ENCODE results near the gene RSPH1.

Gene RSPH1

DNA sequence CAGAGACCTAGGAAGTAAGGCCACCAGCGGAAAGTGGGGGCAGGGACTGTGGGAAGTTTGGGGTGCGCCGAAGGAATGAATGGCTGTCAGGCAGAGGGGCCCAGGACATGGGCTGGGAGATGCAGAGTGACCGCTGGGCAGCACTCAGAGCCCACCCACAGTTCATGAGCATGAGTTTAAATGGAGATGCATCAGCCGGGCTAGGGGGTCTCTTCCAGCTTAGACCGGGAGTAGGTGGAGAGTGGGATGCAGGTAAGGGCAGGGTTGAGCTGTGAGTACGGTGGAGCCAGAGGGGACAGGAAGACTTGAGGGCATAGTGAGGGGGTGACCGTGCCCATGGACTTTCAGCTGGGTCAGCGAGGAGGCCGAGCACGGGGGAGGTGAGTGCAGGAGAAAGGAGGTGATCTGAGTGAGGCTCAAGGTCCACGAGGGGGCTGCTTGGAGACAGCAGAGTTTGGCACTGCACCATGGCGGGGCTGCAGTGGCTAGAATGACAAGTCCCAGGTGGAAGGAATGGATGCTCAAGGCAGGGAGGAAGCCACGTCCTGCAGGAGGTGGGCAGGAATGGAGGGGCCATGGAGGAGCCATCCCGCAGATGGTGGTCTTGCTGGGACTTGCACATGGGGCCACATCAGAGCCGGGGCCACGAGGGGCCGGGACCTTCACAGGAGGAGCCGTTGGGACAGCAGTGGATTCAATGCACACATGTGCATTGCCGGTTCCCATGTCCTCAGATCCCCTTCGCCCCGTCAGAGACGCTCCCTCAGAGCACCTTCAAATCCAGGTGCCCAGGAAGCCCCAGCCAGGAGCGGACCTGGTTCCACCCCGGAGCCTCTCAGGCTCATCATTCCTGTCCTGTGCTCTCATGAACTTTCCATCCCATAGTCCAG is 57.5 kb downstream of the RSPH1 start:
- Histone ChIP-seq H3K9ac (ENCODE audit: low read length) (no peak overlapping the region), H3K9me3 (ENCODE audit: control insufficient read depth, low read depth, low read length) (no peaks in the 10 kb centered on the region), H3K27ac (ENCODE audit: low read length) (no peak overlapping the region), H3K4me1 (ENCODE audit: control insufficient read depth, low read depth, low read length) (no peaks in the 10 kb centered on the region), H3K36me3 (ENCODE audit: control insufficient read depth, low read depth, low read length) (no peaks in the 10 kb centered on the region), H3K27me3 (ENCODE audit: control insufficient read depth, insufficient read depth, low read length) (no peaks in the 10 kb centered on the region), H3K4me3 (ENCODE audit: low read length) (no peak overlapping the region)

DNA sequence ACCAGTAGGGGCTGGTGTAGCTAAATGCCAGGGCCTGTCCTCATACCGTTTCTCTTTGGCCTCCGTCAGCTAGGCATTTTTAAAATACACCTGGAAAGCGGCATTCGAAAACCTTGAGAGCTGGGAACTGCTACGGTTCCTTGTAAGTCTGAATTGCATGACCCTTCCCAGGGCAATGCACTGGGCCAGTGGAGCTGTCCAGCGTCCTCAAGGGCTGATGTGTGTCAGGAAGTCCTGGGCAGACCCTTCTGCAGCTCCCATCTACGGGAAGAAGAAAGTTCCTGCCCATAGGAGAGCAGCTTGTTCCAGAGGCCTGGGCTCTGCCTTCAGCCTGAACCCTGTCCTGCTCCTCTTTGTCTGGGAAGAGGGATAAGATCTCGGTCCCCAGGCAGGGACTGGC is 58.2 kb downstream of the RSPH1 start:
- Histone ChIP-seq H3K4me3 (ENCODE audit: low read length) (no peak overlapping the region), H3K36me3 (ENCODE audit: control insufficient read depth, low read depth, low read length) (no peaks in the 10 kb centered on the region), H3K9ac (ENCODE audit: low read length) (no peak overlapping the region), H3K4me1 (ENCODE audit: control insufficient read depth, low read depth, low read length) (no peaks in the 10 kb centered on the region), H3K9me3 (ENCODE audit: control insufficient read depth, low read depth, low read length) (no peaks in the 10 kb centered on the region), H3K27ac (ENCODE audit: low read length) (no peak overlapping the region), H3K27me3 (ENCODE audit: control insufficient read depth, insufficient read depth, low read length) (no peaks in the 10 kb centered on the region)

DNA sequence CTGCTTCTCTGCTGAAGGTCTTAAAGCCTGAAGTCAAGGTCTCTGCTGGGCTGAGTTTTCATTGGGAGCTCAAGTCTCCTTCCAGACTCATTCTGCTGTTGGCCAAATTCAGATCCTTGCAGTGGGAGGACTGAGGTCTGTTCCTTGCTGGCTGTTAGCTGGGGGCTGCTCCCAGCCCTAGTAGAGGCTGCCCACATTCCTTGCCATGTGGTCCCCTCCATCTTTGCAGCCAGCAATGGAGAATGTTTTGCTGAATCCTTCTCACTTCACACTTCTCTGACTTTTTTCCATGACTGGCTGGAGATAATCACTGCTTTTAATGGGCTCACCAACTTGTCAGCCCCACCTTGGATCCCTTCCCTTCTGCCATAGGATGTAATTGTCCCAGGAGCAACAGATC is 59.1 kb downstream of the RSPH1 start:
- no peaks in the 10 kb centered on the region for H3K36me3 ChIP-seq (ENCODE audit: control insufficient read depth, low read depth, low read length)

DNA sequence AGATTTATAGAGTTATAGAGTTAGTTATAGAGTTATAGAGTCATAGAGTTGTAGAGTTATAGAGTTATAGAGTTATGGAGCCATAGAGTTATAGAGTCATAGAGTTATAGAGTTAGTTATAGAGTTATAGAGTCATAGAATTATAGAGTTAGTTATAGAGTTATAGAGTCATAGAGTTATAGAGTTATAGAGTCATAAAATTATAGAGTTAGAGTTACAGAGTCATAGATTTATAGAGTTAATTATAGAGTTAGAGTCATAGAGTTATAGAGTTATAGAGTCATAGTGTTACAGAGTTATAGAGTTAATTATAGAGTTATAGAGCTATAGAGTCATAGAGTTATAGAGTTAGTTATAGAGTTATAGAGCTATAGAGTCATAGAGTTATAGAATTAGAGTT is 60.2 kb downstream of the RSPH1 start:
- Histone ChIP-seq H3K4me3 (ENCODE audit: low read length) (no peak overlapping the region), H3K27me3 (ENCODE audit: control insufficient read depth, insufficient read depth, low read length) (no peaks in the 10 kb centered on the region), H3K4me1 (ENCODE audit: control insufficient read depth, low read depth, low read length) (no peaks in the 10 kb centered on the region), H3K9ac (ENCODE audit: low read length) (no peak overlapping the region), H3K9me3 (ENCODE audit: control insufficient read depth, low read depth, low read length) (no peaks in the 10 kb centered on the region), H3K27ac (ENCODE audit: low read length) (no peak overlapping the region), H3K36me3 (ENCODE audit: control insufficient read depth, low read depth, low read length) (no peaks in the 10 kb centered on the region)

More for the DNA sequence above, 59.1 kb downstream of the RSPH1 start:
- Histone ChIP-seq H3K27ac (ENCODE audit: low read length) (no peak overlapping the region), H3K4me1 (ENCODE audit: control insufficient read depth, low read depth, low read length) (no peaks in the 10 kb centered on the region), H3K9me3 (ENCODE audit: control insufficient read depth, low read depth, low read length) (no peaks in the 10 kb centered on the region), H3K4me3 (ENCODE audit: low read length) (no peak overlapping the region), H3K9ac (ENCODE audit: low read length) (no peak overlapping the region), H3K27me3 (ENCODE audit: control insufficient read depth, insufficient read depth, low read length) (no peaks in the 10 kb centered on the region)

DNA sequence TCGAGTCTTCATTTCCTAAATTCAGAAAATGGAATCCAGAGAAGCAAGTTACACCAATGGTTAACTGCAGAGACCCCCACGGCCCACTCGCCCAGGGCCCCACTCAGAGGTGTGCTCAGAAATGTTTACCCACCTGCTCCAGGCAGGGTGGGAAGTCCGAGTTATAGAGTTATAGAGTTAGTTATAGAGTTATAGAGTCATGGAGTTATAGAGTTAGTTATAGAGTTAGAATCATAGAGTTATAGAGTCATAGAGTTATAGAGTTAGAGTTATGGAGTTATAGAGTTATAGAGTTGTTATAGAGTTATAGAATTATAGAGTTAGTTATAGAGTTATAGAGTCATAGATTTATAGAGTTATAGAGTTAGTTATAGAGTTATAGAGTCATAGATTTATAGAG is 60.6 kb downstream of the RSPH1 start:
- no peaks in the 10 kb centered on the region for H3K36me3 ChIP-seq (ENCODE audit: control insufficient read depth, low read depth, low read length)
- H3K4me3 ChIP-seq (ENCODE audit: low read length), result no peak overlapping the region
- H3K9ac ChIP-seq (ENCODE audit: low read length), result no peak overlapping the region
- no peak overlapping the region for H3K27ac ChIP-seq (ENCODE audit: low read length)
- H3K4me1 ChIP-seq (ENCODE audit: control insufficient read depth, low read depth, low read length), result no peaks in the 10 kb centered on the region
- no peaks in the 10 kb centered on the region for H3K9me3 ChIP-seq (ENCODE audit: control insufficient read depth, low read depth, low read length)
- H3K27me3 ChIP-seq (ENCODE audit: control insufficient read depth, insufficient read depth, low read length), result no peaks in the 10 kb centered on the region

DNA sequence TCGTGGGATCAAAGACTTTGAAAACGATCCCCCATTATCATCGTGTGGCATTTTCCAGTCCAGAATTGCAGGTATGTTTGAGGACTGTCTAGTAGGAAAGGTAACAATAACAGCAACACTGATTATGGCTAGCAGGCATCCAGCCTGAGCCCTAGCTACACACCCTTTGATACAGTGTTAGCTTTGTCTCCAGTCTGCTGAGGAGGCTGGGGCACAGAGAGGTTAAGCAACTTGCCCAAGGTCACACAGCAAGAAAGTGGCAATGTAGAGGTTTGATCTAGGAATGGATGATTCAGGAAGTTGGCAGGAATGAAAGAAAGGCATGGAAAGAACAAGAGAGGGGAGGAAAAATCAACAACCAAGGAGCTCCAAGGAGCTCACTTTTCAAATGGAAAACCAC is 61.1 kb downstream of the RSPH1 start:
- Histone ChIP-seq H3K27ac (ENCODE audit: low read length) (no peak overlapping the region), H3K9ac (ENCODE audit: low read length) (no peak overlapping the region), H3K4me3 (ENCODE audit: low read length) (no peak overlapping the region), H3K36me3 (ENCODE audit: control insufficient read depth, low read depth, low read length) (no peaks in the 10 kb centered on the region), H3K4me1 (ENCODE audit: control insufficient read depth, low read depth, low read length) (no peaks in the 10 kb centered on the region), H3K27me3 (ENCODE audit: control insufficient read depth, insufficient read depth, low read length) (no peaks in the 10 kb centered on the region), H3K9me3 (ENCODE audit: control insufficient read depth, low read depth, low read length) (no peaks in the 10 kb centered on the region)

DNA sequence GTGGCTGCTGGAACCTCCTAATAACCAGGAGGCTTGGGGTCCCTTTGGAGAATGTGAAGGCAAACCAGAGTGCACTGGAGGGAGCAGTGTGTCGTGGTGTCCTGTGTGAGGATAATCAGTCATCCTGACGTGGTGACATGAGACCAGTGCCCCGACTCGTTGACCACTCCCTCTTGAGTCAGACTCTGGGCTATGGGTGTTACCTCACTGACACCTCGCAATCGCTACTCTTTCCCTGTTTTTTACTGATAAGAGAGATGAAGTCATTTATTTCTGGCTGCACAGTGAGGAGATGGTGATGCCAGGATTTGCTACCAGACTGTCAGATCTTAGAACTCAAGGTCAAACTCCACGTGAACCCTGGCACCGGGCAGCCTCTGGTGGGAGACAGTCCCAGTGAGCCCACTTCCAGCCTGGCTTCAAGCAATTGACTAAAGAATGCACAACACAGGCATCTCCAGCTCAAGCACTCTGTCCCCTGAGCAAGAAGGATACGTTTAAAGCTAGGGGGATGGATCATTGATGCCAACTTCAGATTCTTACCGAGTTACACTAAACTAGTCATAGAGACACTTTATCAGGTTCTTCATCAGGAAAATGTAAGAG is 62.0 kb downstream of the RSPH1 start:
- no peak overlapping the region for H3K9ac ChIP-seq (ENCODE audit: low read length)
- H3K36me3 ChIP-seq (ENCODE audit: control insufficient read depth, low read depth, low read length), result no peaks in the 10 kb centered on the region
- no peaks in the 10 kb centered on the region for H3K4me1 ChIP-seq (ENCODE audit: control insufficient read depth, low read depth, low read length)
- H3K27ac ChIP-seq (ENCODE audit: low read length), result no peak overlapping the region
- no peaks in the 10 kb centered on the region for H3K9me3 ChIP-seq (ENCODE audit: control insufficient read depth, low read depth, low read length)
- no peak overlapping the region for H3K4me3 ChIP-seq (ENCODE audit: low read length)
- no peaks in the 10 kb centered on the region for H3K27me3 ChIP-seq (ENCODE audit: control insufficient read depth, insufficient read depth, low read length)

DNA sequence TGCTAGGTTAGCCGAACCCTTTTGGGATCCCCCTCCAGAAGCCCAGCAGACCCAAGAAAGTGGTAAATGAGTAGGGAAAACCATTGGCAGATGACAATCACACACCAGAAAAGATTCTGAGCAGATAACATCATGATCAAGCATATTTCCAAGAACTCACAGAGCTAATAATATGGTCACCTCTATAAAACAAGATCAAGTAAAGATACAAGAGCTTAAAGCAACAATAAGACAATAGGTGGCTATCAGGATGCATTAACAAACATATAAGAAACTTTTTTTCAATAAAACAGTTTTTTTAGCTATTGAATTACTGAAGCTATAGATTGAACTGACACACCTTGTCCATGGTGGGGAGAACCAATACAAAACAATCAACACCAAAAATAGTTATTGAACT is 63.3 kb downstream of the RSPH1 start:
- no peaks in the 10 kb centered on the region for H3K9me3 ChIP-seq (ENCODE audit: control insufficient read depth, low read depth, low read length)
- no peak overlapping the region for H3K9ac ChIP-seq (ENCODE audit: low read length)
- H3K36me3 ChIP-seq (ENCODE audit: control insufficient read depth, low read depth, low read length), result no peaks in the 10 kb centered on the region
- H3K4me3 ChIP-seq (ENCODE audit: low read length), result no peak overlapping the region
- no peaks in the 10 kb centered on the region for H3K4me1 ChIP-seq (ENCODE audit: control insufficient read depth, low read depth, low read length)
- no peaks in the 10 kb centered on the region for H3K27me3 ChIP-seq (ENCODE audit: control insufficient read depth, insufficient read depth, low read length)
- no peak overlapping the region for H3K27ac ChIP-seq (ENCODE audit: low read length)

DNA sequence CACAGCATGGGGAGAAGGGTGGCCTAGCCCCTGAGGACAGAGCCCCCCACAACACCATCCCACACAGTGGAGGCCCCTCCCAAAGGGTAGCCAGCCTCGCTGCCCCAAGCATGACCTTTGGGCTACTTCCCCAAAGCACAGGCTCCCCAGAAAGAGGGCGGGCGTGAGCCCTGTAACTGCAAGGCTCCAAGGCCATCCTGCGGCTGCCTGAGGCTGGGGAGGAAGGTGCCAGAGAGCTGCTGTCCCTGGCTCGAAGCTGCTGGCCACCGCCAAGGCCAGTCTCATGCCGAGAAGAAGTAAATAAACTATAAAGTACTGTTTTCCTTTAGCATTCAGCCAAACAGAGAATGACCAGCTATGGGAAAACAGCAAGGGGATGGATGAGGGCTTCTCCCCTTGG is 64.8 kb downstream of the RSPH1 start:
- Histone ChIP-seq H3K4me1 (ENCODE audit: control insufficient read depth, low read depth, low read length) (no peaks in the 10 kb centered on the region), H3K27me3 (ENCODE audit: control insufficient read depth, insufficient read depth, low read length) (no peaks in the 10 kb centered on the region), H3K36me3 (ENCODE audit: control insufficient read depth, low read depth, low read length) (no peaks in the 10 kb centered on the region)

DNA sequence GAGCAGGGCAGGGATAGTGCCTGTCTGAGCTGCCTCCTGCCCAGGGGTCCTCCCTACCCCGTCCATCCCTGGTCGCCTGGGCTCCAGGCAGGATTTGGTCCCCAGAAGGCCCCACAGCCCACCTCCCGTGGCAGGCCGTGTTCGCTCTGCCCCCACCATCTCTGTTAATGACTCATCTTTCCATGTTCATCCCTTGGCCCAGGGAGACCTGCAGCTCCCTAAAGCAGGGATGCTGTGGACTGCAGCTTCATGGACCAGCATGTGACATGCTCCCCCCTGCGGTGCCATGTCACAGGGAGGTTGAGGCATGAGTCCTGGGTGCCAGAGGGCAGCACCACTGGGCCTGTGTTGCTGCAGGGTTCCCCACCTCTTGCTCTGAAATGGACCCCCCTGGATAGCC is 65.5 kb downstream of the RSPH1 start:
- H3K4me3 ChIP-seq (ENCODE audit: low read length), result no peak overlapping the region
- no peaks in the 10 kb centered on the region for H3K9me3 ChIP-seq (ENCODE audit: control insufficient read depth, low read depth, low read length)
- H3K4me1 ChIP-seq (ENCODE audit: control insufficient read depth, low read depth, low read length), result no peaks in the 10 kb centered on the region
- no peak overlapping the region for H3K9ac ChIP-seq (ENCODE audit: low read length)
- no peaks in the 10 kb centered on the region for H3K27me3 ChIP-seq (ENCODE audit: control insufficient read depth, insufficient read depth, low read length)
- H3K27ac ChIP-seq (ENCODE audit: low read length), result no peak overlapping the region
- H3K36me3 ChIP-seq (ENCODE audit: control insufficient read depth, low read depth, low read length), result no peaks in the 10 kb centered on the region

More for the DNA sequence above, 64.8 kb downstream of the RSPH1 start:
- H3K4me3 ChIP-seq (ENCODE audit: low read length), result no peak overlapping the region
- no peak overlapping the region for H3K27ac ChIP-seq (ENCODE audit: low read length)
- H3K9me3 ChIP-seq (ENCODE audit: control insufficient read depth, low read depth, low read length), result no peaks in the 10 kb centered on the region
- no peak overlapping the region for H3K9ac ChIP-seq (ENCODE audit: low read length)

DNA sequence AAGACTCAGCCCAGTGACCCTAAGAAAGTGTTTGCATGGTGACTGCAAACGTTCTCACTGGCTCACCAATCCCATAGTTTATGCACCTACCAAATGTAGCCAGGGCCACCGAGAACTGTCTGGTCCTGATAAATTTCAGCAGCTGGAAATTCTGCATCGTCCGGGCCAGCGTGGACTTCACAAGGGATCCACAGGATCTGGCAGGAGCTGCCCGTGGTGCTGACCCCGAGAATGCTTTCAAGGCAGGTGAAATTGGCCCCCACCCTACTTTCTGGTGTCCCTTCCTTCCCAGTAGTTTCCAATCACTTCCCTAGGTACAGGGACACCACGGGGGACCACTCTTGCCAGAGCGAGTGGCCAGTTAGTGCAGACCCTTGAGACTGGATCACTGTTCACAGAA is 66.2 kb downstream of the RSPH1 start:
- H3K36me3 ChIP-seq (ENCODE audit: control insufficient read depth, low read depth, low read length), result no peaks in the 10 kb centered on the region
- no peaks in the 10 kb centered on the region for H3K27me3 ChIP-seq (ENCODE audit: control insufficient read depth, insufficient read depth, low read length)

DNA sequence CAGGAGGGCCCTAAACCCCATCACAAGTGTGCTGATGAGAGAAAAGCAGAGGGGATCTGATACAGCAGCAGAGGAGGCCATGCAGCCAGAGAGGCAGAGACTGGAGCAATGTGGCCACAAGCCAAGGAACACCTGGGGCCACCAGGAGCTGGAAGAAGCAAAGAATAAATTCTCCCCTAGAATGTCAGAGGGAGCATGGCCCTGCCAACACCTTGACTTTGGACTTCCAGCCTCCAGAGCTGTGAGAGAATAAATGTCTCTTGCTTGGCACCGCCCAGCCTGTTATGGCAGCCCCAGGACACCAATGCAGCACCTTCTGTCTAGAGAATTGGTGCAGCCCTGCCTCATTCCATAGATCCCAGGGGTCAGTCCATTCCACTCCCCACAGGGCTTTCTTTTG is 67.0 kb downstream of the RSPH1 start:
- Histone ChIP-seq H3K27me3 (ENCODE audit: control insufficient read depth, insufficient read depth, low read length) (no peaks in the 10 kb centered on the region), H3K36me3 (ENCODE audit: control insufficient read depth, low read depth, low read length) (no peaks in the 10 kb centered on the region), H3K27ac (ENCODE audit: low read length) (no peak overlapping the region), H3K9me3 (ENCODE audit: control insufficient read depth, low read depth, low read length) (no peaks in the 10 kb centered on the region), H3K4me3 (ENCODE audit: low read length) (no peak overlapping the region), H3K9ac (ENCODE audit: low read length) (no peak overlapping the region), H3K4me1 (ENCODE audit: control insufficient read depth, low read depth, low read length) (no peaks in the 10 kb centered on the region)

More for the DNA sequence above, 66.2 kb downstream of the RSPH1 start:
- H3K4me1 ChIP-seq (ENCODE audit: control insufficient read depth, low read depth, low read length), result no peaks in the 10 kb centered on the region
- no peak overlapping the region for H3K27ac ChIP-seq (ENCODE audit: low read length)
- no peak overlapping the region for H3K9ac ChIP-seq (ENCODE audit: low read length)
- H3K9me3 ChIP-seq (ENCODE audit: control insufficient read depth, low read depth, low read length), result no peaks in the 10 kb centered on the region
- no peak overlapping the region for H3K4me3 ChIP-seq (ENCODE audit: low read length)

Measured in iPS-18a (cell line).